Keratinocyte (primary cell): ENCODE measurements around the gene TNRC6A.

ENCODE experiments used
- EZH2 ChIP-seq: IDR thresholded peaks from one replicate; pipeline ENCODE4 v1.6.1; 2012; ENCODE audit warnings: inconsistent platforms, mild to moderate bottlenecking, low read length, moderate library complexity
- TF ChIP-seq, protein P1 (sequence below), 3 experiments: IDR thresholded peaks in 1 of 3; conservative IDR thresholded peaks in 1 of 3; optimal IDR thresholded peaks in 1 of 3; 2 replicates in 2 of 3; 3 replicates in 1 of 3; pipeline versions ENCODE3 to v1.5.1; 2011; ENCODE audit warnings: low read length in 3 of 3, mild to moderate bottlenecking in 3 of 3, moderate library complexity in 2 of 3, control low read depth in 1 of 3, inconsistent platforms in 1 of 3; ENCODE audit not compliant: insufficient read depth in 2 of 3; ENCODE audit errors: extremely low read depth in 1 of 3

DNA sequence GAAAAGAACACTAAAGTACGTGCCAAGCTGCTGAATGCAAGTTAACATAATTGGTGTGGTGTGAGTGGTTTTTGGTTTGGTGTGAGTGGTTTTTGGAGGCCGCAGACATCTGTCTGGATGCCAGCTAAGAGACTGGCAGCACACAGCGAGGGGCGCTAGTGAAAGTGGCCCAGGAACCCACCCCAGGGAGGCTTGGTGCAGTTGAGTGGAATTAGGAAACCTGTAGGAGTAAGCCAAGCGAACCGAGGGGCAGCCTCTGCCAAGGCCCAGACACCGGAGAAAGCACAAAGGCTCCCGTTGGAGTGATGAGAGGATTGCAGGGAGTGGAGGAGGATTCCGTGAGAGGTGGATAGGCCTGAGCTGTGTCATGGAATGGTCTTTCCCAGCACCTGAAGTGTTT, 91.7 kb downstream of the TNRC6A start:
- TF ChIP-seq, protein P1, sequence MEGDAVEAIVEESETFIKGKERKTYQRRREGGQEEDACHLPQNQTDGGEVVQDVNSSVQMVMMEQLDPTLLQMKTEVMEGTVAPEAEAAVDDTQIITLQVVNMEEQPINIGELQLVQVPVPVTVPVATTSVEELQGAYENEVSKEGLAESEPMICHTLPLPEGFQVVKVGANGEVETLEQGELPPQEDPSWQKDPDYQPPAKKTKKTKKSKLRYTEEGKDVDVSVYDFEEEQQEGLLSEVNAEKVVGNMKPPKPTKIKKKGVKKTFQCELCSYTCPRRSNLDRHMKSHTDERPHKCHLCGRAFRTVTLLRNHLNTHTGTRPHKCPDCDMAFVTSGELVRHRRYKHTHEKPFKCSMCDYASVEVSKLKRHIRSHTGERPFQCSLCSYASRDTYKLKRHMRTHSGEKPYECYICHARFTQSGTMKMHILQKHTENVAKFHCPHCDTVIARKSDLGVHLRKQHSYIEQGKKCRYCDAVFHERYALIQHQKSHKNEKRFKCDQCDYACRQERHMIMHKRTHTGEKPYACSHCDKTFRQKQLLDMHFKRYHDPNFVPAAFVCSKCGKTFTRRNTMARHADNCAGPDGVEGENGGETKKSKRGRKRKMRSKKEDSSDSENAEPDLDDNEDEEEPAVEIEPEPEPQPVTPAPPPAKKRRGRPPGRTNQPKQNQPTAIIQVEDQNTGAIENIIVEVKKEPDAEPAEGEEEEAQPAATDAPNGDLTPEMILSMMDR (optimal IDR thresholded peaks at IDR 0.05 in 1 of 3, IDR thresholded peaks at IDR 0.05 in 1 of 3, conservative IDR thresholded peaks at IDR 0.05 in 1 of 3; ENCODE audit: extremely low read depth in 1 of 3, insufficient read depth in 2 of 3, low read length in 3 of 3): no peak
- no peak for TF ChIP-seq EZH2
